HEK293T (cell line): ENCODE measurements around the gene GPR82.

Experiments
- ARNT ChIP-seq: fragments of 450-650 bp; IDR thresholded peaks from 2 replicates; pipeline ENCODE4 v1.6.1; 2017; ENCODE audit warnings: mild to moderate bottlenecking
- BHLHE40 ChIP-seq: fragments of 450-650 bp; IDR thresholded peaks from 2 replicates; pipeline ENCODE4 v1.6.1; 2016; ENCODE audit warnings: mild to moderate bottlenecking, moderate library complexity, borderline replicate concordance
- CTBP1 ChIP-seq: fragments of 450-650 bp; IDR thresholded peaks from 2 replicates; pipeline ENCODE4 v1.6.1; 2016; ENCODE audit warnings: borderline replicate concordance
- ELF4 ChIP-seq: fragments of 450-650 bp; IDR thresholded peaks from 2 replicates; pipeline ENCODE4 v1.6.1; 2017; ENCODE audit warnings: antibody characterized with exemption
- FOXA1 ChIP-seq: fragments of 450-650 bp; IDR thresholded peaks from 2 replicates; pipeline ENCODE4 v1.6.1; 2016; ENCODE audit warnings: mild to moderate bottlenecking
- FOXK2 ChIP-seq: fragments of 450-650 bp; IDR thresholded peaks from 2 replicates; pipeline ENCODE4 v1.6.1; 2016; ENCODE audit warnings: mild to moderate bottlenecking
- FOXM1 ChIP-seq: fragments of 450-650 bp; IDR thresholded peaks from 2 replicates; pipeline ENCODE4 v1.6.1; 2017; ENCODE audit warnings: mild to moderate bottlenecking, borderline replicate concordance
- HDGF ChIP-seq: fragments of 450-650 bp; IDR thresholded peaks from 2 replicates; pipeline ENCODE4 v1.6.1; 2017; ENCODE audit warnings: antibody characterized with exemption, borderline replicate concordance
- LEF1 ChIP-seq: fragments of 450-650 bp; IDR thresholded peaks from 2 replicates; pipeline ENCODE4 v1.6.1; 2017; ENCODE audit warnings: mild to moderate bottlenecking, borderline replicate concordance
- NFRKB ChIP-seq: fragments of 450-650 bp; IDR thresholded peaks from 2 replicates; pipeline ENCODE4 v1.6.1; 2016; ENCODE audit warnings: mild to moderate bottlenecking, moderate library complexity
- SP1 ChIP-seq: fragments of 450-650 bp; IDR thresholded peaks from 2 replicates; pipeline ENCODE4 v1.6.1; 2017
- SUZ12 ChIP-seq: fragments of 450-650 bp; IDR thresholded peaks from 2 replicates; pipeline ENCODE4 v1.6.1; 2016; ENCODE audit warnings: mild to moderate bottlenecking
- ZNF384 ChIP-seq: fragments of 450-650 bp; IDR thresholded peaks from 2 replicates; pipeline ENCODE4 v1.6.1; 2016
- TF ChIP-seq, protein P1 (sequence below): fragments of 450-650 bp; IDR thresholded peaks from 2 replicates; pipeline ENCODE4 v1.6.1; 2016

DNA sequence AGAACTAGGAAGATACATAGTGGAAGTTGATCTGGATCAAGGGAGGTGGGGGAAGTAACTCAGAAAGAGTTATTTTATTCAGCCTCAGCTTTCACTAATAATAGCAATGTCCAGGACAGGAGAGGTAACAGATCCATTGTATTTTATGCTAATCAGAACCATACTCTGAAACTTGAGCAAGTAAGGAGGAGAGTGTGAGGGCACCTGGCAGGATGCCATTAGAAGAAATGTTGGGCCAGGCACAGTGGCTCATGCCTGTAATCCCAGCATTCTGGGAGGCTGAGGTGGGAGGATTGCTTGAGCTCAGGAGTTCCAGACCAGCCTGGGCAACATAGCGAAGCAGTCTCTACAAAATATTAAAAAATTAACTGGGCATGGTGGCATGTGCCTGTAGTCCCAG lies 18.9 kb upstream of the GPR82 start:
- TF ChIP-seq FOXA1 (no peak), ARNT (no peak), FOXM1 (no peak), CTBP1 (no peak), BHLHE40 (no peak), ELF4 (no peak), SUZ12 (no peak), FOXK2 (no peak), SP1 (no peak), LEF1 (no peak), HDGF (no peak), NFRKB (no peak), ZNF384 (no peak)
- TF ChIP-seq, protein P1, sequence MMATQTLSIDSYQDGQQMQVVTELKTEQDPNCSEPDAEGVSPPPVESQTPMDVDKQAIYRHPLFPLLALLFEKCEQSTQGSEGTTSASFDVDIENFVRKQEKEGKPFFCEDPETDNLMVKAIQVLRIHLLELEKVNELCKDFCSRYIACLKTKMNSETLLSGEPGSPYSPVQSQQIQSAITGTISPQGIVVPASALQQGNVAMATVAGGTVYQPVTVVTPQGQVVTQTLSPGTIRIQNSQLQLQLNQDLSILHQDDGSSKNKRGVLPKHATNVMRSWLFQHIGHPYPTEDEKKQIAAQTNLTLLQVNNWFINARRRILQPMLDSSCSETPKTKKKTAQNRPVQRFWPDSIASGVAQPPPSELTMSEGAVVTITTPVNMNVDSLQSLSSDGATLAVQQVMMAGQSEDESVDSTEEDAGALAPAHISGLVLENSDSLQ: no peak
